Activated CD8-positive, alpha-beta T cell treated with anti-CD3 and anti-CD28 coated beads for 36 hours (primary cell): Measurements from ENCODE around the gene GSTP1. TPM values are rescaled to one million over a fixed set of nuclear protein-coding genes. Genes with fewer than 3 reads are reported as not detected.

Experiments
- ATAC-seq: fragments of 200-7000 bp; cut with Tn5 transposase; one replicate; pipeline ENCODE4 v1.10.0; 2021; ENCODE audit warnings: mild to moderate bottlenecking, moderate library complexity
- CTCF ChIA-PET: fragments of 350-600 bp; sonication (Branson Sonifier 250); formaldehyde crosslinking; loops from one replicate; lab custom pipeline; 2021; ENCODE audit warnings: antibody characterized with exemption; lab: Charles Lee
- POLR2A ChIA-PET: fragments of 350-600 bp; sonication (Branson Sonifier 250); formaldehyde crosslinking; loops from one replicate; lab custom pipeline; 2021; ENCODE audit warnings: antibody characterized with exemption; lab: Charles Lee
- DNase-seq: peaks from one replicate; pipeline ENCODE4 v3.0.0-alpha.2; 2020
- H3K27ac Mint-ChIP-seq: one replicate; pipeline ENCODE4 v1.8.0; 2021; ENCODE audit warnings: mild to moderate bottlenecking, mixed read lengths
- H3K27me3 Mint-ChIP-seq: one replicate; pipeline ENCODE4 v1.8.0; 2021; ENCODE audit warnings: mixed read lengths
- H3K36me3 Mint-ChIP-seq: one replicate; pipeline ENCODE4 v1.8.0; 2021; ENCODE audit warnings: low read depth, mixed read lengths
- H3K4me1 Mint-ChIP-seq: one replicate; pipeline ENCODE4 v1.8.0; 2021; ENCODE audit warnings: low read depth, mixed read lengths
- H3K4me3 Mint-ChIP-seq: one replicate; pipeline ENCODE4 v1.8.0; 2021; ENCODE audit warnings: mild to moderate bottlenecking, moderate library complexity, mixed read lengths
- H3K9me3 Mint-ChIP-seq: one replicate; pipeline ENCODE4 v1.8.0; 2021; ENCODE audit warnings: mixed read lengths
- intact Hi-C: fragments of 100-400 bp; cut with micrococcal nuclease; formaldehyde crosslinking; loops from one replicate; pipeline ENCODE4 v1.10.0; 2022
- total RNA-seq, 2 experiments: library from RNA; stranded (reverse); gene quantifications; one replicate each; pipeline ENCODE4 v1.2.3, GENCODE V29; 2021
- TF ChIP-seq, protein P1 (sequence below): fragments of 200-600 bp; IDR thresholded peaks from one replicate; pipeline ENCODE4 v1.8.0; 2022; ENCODE audit warnings: antibody characterized with exemption, mild to moderate bottlenecking

GSTP1 gene
- total RNA-seq, 2 experiments from 2014 or later = 467 to 472 TPM

DNA sequence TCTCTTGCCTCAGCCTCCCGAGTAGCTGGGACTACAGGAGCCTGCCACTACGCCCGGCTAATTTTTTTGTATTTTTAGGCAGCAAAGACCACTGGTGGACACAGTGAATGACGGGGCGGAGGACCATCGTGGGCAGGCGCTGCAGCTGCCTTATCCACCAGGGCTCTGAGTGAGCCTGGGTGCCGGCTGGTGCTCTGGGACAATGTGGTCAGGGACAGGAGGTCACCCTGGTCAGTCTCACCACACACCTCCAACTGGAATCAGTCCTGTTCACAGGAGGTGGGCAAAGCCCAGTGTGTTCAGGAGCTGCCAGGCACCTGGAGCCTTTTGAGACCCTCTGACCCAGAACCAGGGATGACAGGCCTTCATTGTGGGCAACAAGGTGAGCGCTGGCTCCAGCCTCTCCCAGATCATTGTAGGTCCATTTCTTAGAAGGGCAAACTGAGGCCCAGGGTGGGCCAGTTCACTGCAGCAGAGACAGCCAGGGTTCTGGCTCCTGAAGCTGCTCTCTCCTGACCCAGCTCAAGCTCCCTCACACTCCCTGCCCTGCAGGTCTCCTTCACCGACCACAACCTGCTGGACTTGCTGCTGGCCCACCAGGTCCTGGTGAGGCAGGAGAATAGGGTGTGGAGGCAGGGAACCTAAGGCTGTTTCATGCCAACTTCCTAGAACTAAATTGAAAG is 44.6 kb upstream of the GSTP1 start:
- TF ChIP-seq, protein P1, sequence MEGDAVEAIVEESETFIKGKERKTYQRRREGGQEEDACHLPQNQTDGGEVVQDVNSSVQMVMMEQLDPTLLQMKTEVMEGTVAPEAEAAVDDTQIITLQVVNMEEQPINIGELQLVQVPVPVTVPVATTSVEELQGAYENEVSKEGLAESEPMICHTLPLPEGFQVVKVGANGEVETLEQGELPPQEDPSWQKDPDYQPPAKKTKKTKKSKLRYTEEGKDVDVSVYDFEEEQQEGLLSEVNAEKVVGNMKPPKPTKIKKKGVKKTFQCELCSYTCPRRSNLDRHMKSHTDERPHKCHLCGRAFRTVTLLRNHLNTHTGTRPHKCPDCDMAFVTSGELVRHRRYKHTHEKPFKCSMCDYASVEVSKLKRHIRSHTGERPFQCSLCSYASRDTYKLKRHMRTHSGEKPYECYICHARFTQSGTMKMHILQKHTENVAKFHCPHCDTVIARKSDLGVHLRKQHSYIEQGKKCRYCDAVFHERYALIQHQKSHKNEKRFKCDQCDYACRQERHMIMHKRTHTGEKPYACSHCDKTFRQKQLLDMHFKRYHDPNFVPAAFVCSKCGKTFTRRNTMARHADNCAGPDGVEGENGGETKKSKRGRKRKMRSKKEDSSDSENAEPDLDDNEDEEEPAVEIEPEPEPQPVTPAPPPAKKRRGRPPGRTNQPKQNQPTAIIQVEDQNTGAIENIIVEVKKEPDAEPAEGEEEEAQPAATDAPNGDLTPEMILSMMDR = no peak
- Mint-ChIP-seq H3K27me3 (no peaks in the 10 kb centered on the region), H3K4me1 (no peaks in the 10 kb centered on the region), H3K36me3 (no peaks in the 10 kb centered on the region), H3K9me3 (peaks cover 6% of the 10 kb centered on the region), H3K4me3 (no peak overlapping the region), H3K27ac (no peak overlapping the region)
- ChIA-PET CTCF (no interaction called here), POLR2A (no interaction called here)
- intact Hi-C loops = no loop called here
- ATAC-seq (no peak), DNase-seq (no peak)

GRCh38 chr11:67539550-67539949 is 44.1 kb upstream of the GSTP1 start:
- Mint-ChIP-seq H3K4me3 (no peak overlapping the region), H3K9me3 (peaks cover 3% of the 10 kb centered on the region), H3K36me3 (no peaks in the 10 kb centered on the region), H3K27ac (no peak overlapping the region), H3K4me1 (no peaks in the 10 kb centered on the region), H3K27me3 (no peaks in the 10 kb centered on the region)
- ChIA-PET POLR2A (no interaction called here), CTCF (no interaction called here)
- intact Hi-C loops = no loop called here
- ATAC-seq = peak; percentile 39
- DNase-seq = peak; percentile 7
- TF ChIP-seq, protein P1 = no peak

GRCh38 chr11:67541198-67541597 is 42.4 kb upstream of the GSTP1 start:
- no peaks in the 10 kb centered on the region for H3K4me1 Mint-ChIP-seq
- TF ChIP-seq, protein P1 = no peak
- no peak overlapping the region for H3K4me3 Mint-ChIP-seq
- intact Hi-C loops = no loop called here
- no peak for DNase-seq
- H3K27me3 Mint-ChIP-seq = no peaks in the 10 kb centered on the region
- no peaks in the 10 kb centered on the region for H3K9me3 Mint-ChIP-seq
- no peak for ATAC-seq
- H3K36me3 Mint-ChIP-seq = no peaks in the 10 kb centered on the region
- POLR2A ChIA-PET = no interaction called here
- H3K27ac Mint-ChIP-seq = no peak overlapping the region
- CTCF ChIA-PET = no interaction called here

DNA sequence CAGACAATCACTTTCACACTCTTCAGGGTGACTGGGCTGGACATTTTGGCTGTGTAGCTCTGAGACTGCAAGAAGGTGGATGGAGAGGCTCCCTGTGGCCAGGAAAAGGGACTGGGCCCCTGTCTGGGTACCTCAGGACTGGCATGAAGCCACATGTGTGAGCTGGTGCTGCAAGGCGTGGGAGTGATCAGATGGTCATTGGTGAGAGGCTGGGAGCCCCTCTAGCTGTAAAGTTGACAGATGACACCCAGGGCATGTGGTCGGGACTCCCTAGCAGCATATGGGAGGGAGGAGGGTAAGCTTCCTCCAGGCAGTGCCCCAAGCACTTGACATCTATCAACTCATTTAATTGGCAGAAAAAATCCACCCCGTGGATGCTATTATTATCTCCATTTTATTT is 41.4 kb upstream of the GSTP1 start:
- ChIA-PET POLR2A (no interaction called here), CTCF (no interaction called here)
- no peak for ATAC-seq
- TF ChIP-seq, protein P1 = no peak
- Mint-ChIP-seq H3K27ac (no peak overlapping the region), H3K27me3 (no peaks in the 10 kb centered on the region), H3K9me3 (no peaks in the 10 kb centered on the region), H3K4me3 (no peak overlapping the region), H3K4me1 (no peaks in the 10 kb centered on the region), H3K36me3 (no peaks in the 10 kb centered on the region)
- intact Hi-C loops = no loop called here
- DNase-seq = no peak

GRCh38 chr11:67542971-67543370 is 40.6 kb upstream of the GSTP1 start:
- H3K27me3 Mint-ChIP-seq = no peaks in the 10 kb centered on the region
- ATAC-seq (no peak), DNase-seq (no peak)
- ChIA-PET POLR2A (interaction anchor here (1.0 kb wide), 1 partner anchor 9 kb away, joined by 3 read pairs; no protein-coding TSS in a partner anchor), CTCF (no interaction called here)
- no peaks in the 10 kb centered on the region for H3K9me3 Mint-ChIP-seq
- no peak overlapping the region for H3K4me3 Mint-ChIP-seq
- intact Hi-C loops = no loop called here
- H3K4me1 Mint-ChIP-seq = no peaks in the 10 kb centered on the region
- H3K27ac Mint-ChIP-seq = no peak overlapping the region
- TF ChIP-seq, protein P1 = no peak
- H3K36me3 Mint-ChIP-seq = no peaks in the 10 kb centered on the region
